GM19452 (cell line): Measurements from ENCODE around the gene C12orf42.
A peak's percentile ranks its signal among the peaks of the same experiment; 100 is the strongest.

Experiments
- ATAC-seq: cut with Tn5 transposase; IDR thresholded peaks from one replicate; pipeline ENCODE4 v1.9.1; 2021; ENCODE audit not compliant: unreplicated experiment

Gene C12orf42

GRCh38 chr12:103273645-103274044 is 222.1 kb downstream of the C12orf42 start:
- no peak for ATAC-seq

DNA sequence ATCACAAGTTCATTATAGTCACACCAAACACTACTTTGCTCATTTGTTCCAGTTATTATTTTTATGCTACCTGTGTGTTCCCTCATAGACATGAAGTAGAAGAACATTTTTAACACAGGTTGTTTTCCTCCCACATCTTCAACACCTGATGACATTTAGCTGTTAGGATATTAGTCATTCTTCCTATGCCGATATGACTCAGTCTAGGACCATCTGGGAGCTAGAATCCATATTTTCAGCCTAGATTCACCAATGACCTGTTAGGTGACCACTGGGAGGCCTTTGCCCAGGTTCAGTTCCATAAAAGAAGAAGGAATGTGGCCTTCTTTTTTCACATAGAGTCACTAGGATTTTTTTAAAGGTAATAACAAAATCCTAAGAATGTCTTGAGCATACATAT is 222.8 kb downstream of the C12orf42 start:
- ATAC-seq = no peak

- ATAC-seq = no peak
Observed at GRCh38 chr12:103269946-103270345, 225.8 kb downstream of the C12orf42 start.

- ATAC-seq = peak; percentile 50
Observed at GRCh38 chr12:103268831-103269514, 226.8 kb downstream of the C12orf42 start.

DNA sequence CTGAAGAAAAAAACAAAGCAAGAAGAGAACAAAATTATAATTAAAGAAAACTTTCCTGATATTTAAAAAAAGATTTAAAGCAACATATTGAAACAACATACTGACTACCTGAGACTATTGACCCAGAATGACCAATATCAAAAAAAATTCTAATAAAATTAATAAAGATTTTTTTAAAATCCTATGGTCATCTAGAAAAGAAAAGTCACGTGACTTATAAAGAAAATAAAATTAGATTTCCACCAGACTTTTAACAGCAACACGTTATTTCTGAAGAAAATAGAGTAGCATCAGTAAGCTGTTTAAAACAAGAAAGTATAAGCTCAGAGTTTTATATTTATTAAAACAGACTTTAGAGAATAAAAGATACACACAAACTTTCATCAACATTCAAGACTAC is 238.0 kb downstream of the C12orf42 start:
- no peak for ATAC-seq
